ENCODE measurements around the gene CYB5B.

DNA sequence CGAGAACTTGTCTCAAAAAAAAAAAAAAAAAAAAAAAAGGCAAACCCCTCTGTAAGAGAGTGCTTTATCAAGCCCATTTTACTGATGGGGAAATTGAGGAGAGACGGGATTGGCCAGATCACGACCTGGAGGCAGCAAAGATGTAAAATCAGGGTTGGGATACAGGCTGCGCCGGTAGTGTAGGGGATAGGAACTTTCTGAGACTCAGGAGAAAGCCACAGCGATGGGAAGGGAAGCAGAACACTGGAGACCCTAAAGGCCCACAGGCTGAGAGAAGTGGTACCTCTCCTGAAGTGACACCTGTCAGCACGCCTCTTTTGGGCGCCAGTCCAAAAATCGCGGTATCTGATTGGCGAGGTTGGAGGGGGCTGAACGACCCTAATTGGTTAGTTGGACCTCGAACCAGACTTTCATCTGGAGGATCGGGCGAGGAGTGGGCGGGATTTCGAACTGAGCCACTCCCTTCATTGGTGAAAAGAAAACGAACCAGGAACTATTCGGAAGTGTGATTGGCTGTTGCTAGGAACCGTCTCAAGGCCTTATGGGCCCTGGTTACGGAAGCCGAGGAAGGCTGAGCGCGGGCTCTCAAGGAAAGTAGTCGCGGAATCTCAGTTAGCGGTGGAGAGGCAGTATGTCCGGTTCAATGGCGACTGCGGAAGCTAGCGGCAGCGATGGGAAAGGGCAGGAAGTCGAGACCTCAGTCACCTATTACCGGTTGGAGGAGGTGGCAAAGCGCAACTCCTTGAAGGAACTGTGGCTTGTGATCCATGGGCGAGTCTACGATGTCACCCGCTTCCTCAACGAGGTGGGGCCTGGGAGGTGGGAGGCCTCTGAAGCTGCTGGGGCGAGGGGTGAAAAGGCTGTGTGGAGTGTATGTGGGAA is at the start of gene CYB5B:
- TF ChIP-seq POLR2A (IDR thresholded peaks at IDR 0.05; ENCODE audit: low read length) (peak; percentile 88), GATA1 (IDR thresholded peaks at IDR 0.05; ENCODE audit: low read depth, low read length) (peak; percentile 23)
